ENCODE results near the gene MPL.

GRCh38 chr1:43352881-43353280 lies 15.3 kb downstream of the MPL start:
- no peak for TF ChIP-seq CTCF (IDR thresholded peaks at IDR 0.05; ENCODE audit: insufficient read depth, low read depth, low read length)
- TF ChIP-seq EZH2 (IDR thresholded peaks at IDR 0.05; ENCODE audit: insufficient read depth, low read length): no peak

All from astrocyte (in vitro differentiated cells and primary cell).